AG09309 (cell line): ENCODE results near the gene LTK.

ENCODE experiments used
- DNase-seq: peaks from one replicate; pipeline ENCODE4 v3.0.0-alpha.2; 2010; ENCODE audit warnings: low read depth
- H3K4me3 ChIP-seq: 2 replicates; pipeline ENCODE4 v1.5.1; 2011; ENCODE audit warnings: mild to moderate bottlenecking, low read depth, low read length, moderate library complexity; ENCODE audit not compliant: control insufficient read depth
- TF ChIP-seq, protein P1 (sequence below): IDR thresholded peaks from 2 replicates; pipeline ENCODE4 v1.5.1; 2011; ENCODE audit warnings: mild to moderate bottlenecking, low read depth, low read length, inconsistent platforms; ENCODE audit not compliant: insufficient read depth, control insufficient read depth; ENCODE audit errors: missing control alignments

The LTK gene

DNA sequence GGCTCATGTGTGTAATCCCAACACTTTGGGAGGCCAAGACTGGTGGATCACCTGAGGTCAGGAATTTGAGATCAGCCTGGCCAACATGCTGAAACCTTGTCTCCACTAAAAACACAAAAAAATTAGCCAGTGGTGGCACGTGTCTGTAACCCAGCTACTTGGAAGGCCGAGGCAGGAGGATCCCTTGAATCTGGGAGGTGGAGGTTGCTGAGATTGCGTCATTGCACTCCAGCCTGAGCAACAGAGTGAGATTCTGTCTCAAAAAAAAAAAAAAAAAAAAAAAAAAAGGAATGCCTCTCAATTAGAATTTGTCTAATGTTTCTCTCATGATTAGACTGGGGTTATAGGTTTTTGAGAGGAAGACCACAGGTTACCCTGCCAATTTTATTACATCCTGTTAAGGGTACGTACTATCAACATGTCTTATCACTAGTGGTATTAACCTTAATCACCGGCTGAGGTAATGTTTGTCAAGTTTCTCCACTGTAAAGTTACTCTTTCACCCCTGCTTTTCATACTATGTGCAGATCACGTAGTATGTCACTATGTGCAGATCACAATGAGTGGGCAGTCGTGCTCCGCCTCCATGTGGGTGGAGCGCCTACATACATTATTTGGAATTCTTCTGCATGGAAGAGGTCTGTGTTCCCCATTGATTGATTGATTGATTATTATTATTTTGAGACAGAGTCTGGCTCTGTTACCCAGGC lies 36.6 kb upstream of the LTK start:
- H3K4me3 ChIP-seq: no peak overlapping the region
- TF ChIP-seq, protein P1, sequence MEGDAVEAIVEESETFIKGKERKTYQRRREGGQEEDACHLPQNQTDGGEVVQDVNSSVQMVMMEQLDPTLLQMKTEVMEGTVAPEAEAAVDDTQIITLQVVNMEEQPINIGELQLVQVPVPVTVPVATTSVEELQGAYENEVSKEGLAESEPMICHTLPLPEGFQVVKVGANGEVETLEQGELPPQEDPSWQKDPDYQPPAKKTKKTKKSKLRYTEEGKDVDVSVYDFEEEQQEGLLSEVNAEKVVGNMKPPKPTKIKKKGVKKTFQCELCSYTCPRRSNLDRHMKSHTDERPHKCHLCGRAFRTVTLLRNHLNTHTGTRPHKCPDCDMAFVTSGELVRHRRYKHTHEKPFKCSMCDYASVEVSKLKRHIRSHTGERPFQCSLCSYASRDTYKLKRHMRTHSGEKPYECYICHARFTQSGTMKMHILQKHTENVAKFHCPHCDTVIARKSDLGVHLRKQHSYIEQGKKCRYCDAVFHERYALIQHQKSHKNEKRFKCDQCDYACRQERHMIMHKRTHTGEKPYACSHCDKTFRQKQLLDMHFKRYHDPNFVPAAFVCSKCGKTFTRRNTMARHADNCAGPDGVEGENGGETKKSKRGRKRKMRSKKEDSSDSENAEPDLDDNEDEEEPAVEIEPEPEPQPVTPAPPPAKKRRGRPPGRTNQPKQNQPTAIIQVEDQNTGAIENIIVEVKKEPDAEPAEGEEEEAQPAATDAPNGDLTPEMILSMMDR: no peak
- DNase-seq: no peak

- TF ChIP-seq, protein P1: no peak
- no peak overlapping the region for H3K4me3 ChIP-seq
- no peak for DNase-seq
Measured at GRCh38 chr15:41546851-41547786, 33.5 kb upstream of the LTK start.

GRCh38 chr15:41545218-41545617 lies 31.6 kb upstream of the LTK start:
- TF ChIP-seq, protein P1: no peak
- no peak for DNase-seq
- no peak overlapping the region for H3K4me3 ChIP-seq

GRCh38 chr15:41544650-41545015 lies 31.0 kb upstream of the LTK start:
- no peak for DNase-seq
- TF ChIP-seq, protein P1: no peak
- H3K4me3 ChIP-seq: no peak overlapping the region

- TF ChIP-seq, protein P1: no peak
- H3K4me3 ChIP-seq: peak overlapping the region; percentile 96
- DNase-seq: no peak
Measured at GRCh38 chr15:41543521-41543870, 29.9 kb upstream of the LTK start.

- TF ChIP-seq, protein P1: no peak
- no peak overlapping the region for H3K4me3 ChIP-seq
- DNase-seq: no peak
Measured at GRCh38 chr15:41536866-41537265, 23.2 kb upstream of the LTK start.
